Measurements from ENCODE around the gene KRT75.
"Not testable (repeated sequence)": the region's sequence is repeated elsewhere in the genome, so short reads cannot be mapped to it uniquely, and the experiment has no call there.

KRT75 gene

GRCh38 chr12:52447196-52447595 lies 13.0 kb upstream of the KRT75 start:
- H3K9me3 ChIP-seq (ENCODE audit: low read length); H3K4me3 ChIP-seq (ENCODE audit: low read length); H3K4me1 ChIP-seq (ENCODE audit: insufficient read depth, low read length); H3K27me3 ChIP-seq (ENCODE audit: insufficient read depth, low read length); H3K36me3 ChIP-seq (ENCODE audit: insufficient read depth, low read length); H2AFZ ChIP-seq (ENCODE audit: low read depth, low read length): not testable (repeated sequence)

GRCh38 chr12:52446367-52447045 lies 12.3 kb upstream of the KRT75 start:
- H3K27me3 ChIP-seq (ENCODE audit: insufficient read depth, low read length), result no peaks in the 10 kb centered on the region
- no peaks in the 10 kb centered on the region for H3K9me3 ChIP-seq (ENCODE audit: low read length)
- H3K4me1 ChIP-seq (ENCODE audit: insufficient read depth, low read length), result no peaks in the 10 kb centered on the region
- H3K4me3 ChIP-seq (ENCODE audit: low read length), result no peak overlapping the region
- H2AFZ ChIP-seq (ENCODE audit: low read depth, low read length), result no peak overlapping the region
- no peaks in the 10 kb centered on the region for H3K36me3 ChIP-seq (ENCODE audit: insufficient read depth, low read length)

- Histone ChIP-seq H3K4me1 (ENCODE audit: insufficient read depth, low read length) (no peaks in the 10 kb centered on the region), H3K36me3 (ENCODE audit: insufficient read depth, low read length) (no peaks in the 10 kb centered on the region), H2AFZ (ENCODE audit: low read depth, low read length) (no peak overlapping the region), H3K27me3 (ENCODE audit: insufficient read depth, low read length) (no peaks in the 10 kb centered on the region), H3K4me3 (ENCODE audit: low read length) (no peak overlapping the region), H3K9me3 (ENCODE audit: low read length) (no peaks in the 10 kb centered on the region)
These were observed 11.7 kb upstream of the KRT75 start for GRCh38 chr12:52445876-52446275.

GRCh38 chr12:52444647-52445595 lies 10.8 kb upstream of the KRT75 start:
- Histone ChIP-seq H3K27me3 (ENCODE audit: insufficient read depth, low read length) (no peaks in the 10 kb centered on the region), H3K4me1 (ENCODE audit: insufficient read depth, low read length) (no peaks in the 10 kb centered on the region), H3K36me3 (ENCODE audit: insufficient read depth, low read length) (no peaks in the 10 kb centered on the region), H2AFZ (ENCODE audit: low read depth, low read length) (no peak overlapping the region), H3K4me3 (ENCODE audit: low read length) (no peak overlapping the region), H3K9me3 (ENCODE audit: low read length) (no peaks in the 10 kb centered on the region)

- Histone ChIP-seq H3K36me3 (ENCODE audit: insufficient read depth, low read length) (no peaks in the 10 kb centered on the region), H3K4me3 (ENCODE audit: low read length) (no peak overlapping the region), H3K27me3 (ENCODE audit: insufficient read depth, low read length) (no peaks in the 10 kb centered on the region), H3K4me1 (ENCODE audit: insufficient read depth, low read length) (no peaks in the 10 kb centered on the region), H3K9me3 (ENCODE audit: low read length) (no peaks in the 10 kb centered on the region), H2AFZ (ENCODE audit: low read depth, low read length) (no peak overlapping the region)
These were observed 9.8 kb upstream of the KRT75 start for GRCh38 chr12:52443966-52444365.

- H3K27me3 ChIP-seq (ENCODE audit: insufficient read depth, low read length), result no peaks in the 10 kb centered on the region
- no peaks in the 10 kb centered on the region for H3K36me3 ChIP-seq (ENCODE audit: insufficient read depth, low read length)
- H3K4me3 ChIP-seq (ENCODE audit: low read length), result no peak overlapping the region
- H3K4me1 ChIP-seq (ENCODE audit: insufficient read depth, low read length), result no peaks in the 10 kb centered on the region
- H3K9me3 ChIP-seq (ENCODE audit: low read length), result no peaks in the 10 kb centered on the region
- H2AFZ ChIP-seq (ENCODE audit: low read depth, low read length), result no peak overlapping the region
These were observed 8.5 kb upstream of the KRT75 start for GRCh38 chr12:52442600-52443061.

- Histone ChIP-seq H2AFZ (ENCODE audit: low read depth, low read length) (no peak overlapping the region), H3K4me3 (ENCODE audit: low read length) (no peak overlapping the region), H3K4me1 (ENCODE audit: insufficient read depth, low read length) (no peaks in the 10 kb centered on the region), H3K36me3 (ENCODE audit: insufficient read depth, low read length) (no peaks in the 10 kb centered on the region), H3K27me3 (ENCODE audit: insufficient read depth, low read length) (no peaks in the 10 kb centered on the region), H3K9me3 (ENCODE audit: low read length) (no peaks in the 10 kb centered on the region)
These were observed 7.2 kb upstream of the KRT75 start for GRCh38 chr12:52441320-52441911.

GRCh38 chr12:52440821-52441319 lies 6.7 kb upstream of the KRT75 start:
- H3K4me1 ChIP-seq (ENCODE audit: insufficient read depth, low read length), result no peaks in the 10 kb centered on the region
- H3K36me3 ChIP-seq (ENCODE audit: insufficient read depth, low read length), result no peaks in the 10 kb centered on the region
- no peak overlapping the region for H3K4me3 ChIP-seq (ENCODE audit: low read length)
- H3K27me3 ChIP-seq (ENCODE audit: insufficient read depth, low read length), result no peaks in the 10 kb centered on the region
- H3K9me3 ChIP-seq (ENCODE audit: low read length), result no peaks in the 10 kb centered on the region
- H2AFZ ChIP-seq (ENCODE audit: low read depth, low read length), result no peak overlapping the region

GRCh38 chr12:52439845-52440244 lies 5.7 kb upstream of the KRT75 start:
- no peaks in the 10 kb centered on the region for H3K4me1 ChIP-seq (ENCODE audit: insufficient read depth, low read length)
- no peak overlapping the region for H2AFZ ChIP-seq (ENCODE audit: low read depth, low read length)
- no peak overlapping the region for H3K4me3 ChIP-seq (ENCODE audit: low read length)
- H3K9me3 ChIP-seq (ENCODE audit: low read length), result no peaks in the 10 kb centered on the region
- H3K27me3 ChIP-seq (ENCODE audit: insufficient read depth, low read length), result no peaks in the 10 kb centered on the region
- no peaks in the 10 kb centered on the region for H3K36me3 ChIP-seq (ENCODE audit: insufficient read depth, low read length)

GRCh38 chr12:52439420-52439819 lies 5.2 kb upstream of the KRT75 start:
- Histone ChIP-seq H2AFZ (ENCODE audit: low read depth, low read length) (no peak overlapping the region), H3K4me3 (ENCODE audit: low read length) (no peak overlapping the region), H3K9me3 (ENCODE audit: low read length) (no peaks in the 10 kb centered on the region), H3K27me3 (ENCODE audit: insufficient read depth, low read length) (no peaks in the 10 kb centered on the region), H3K36me3 (ENCODE audit: insufficient read depth, low read length) (no peaks in the 10 kb centered on the region), H3K4me1 (ENCODE audit: insufficient read depth, low read length) (no peaks in the 10 kb centered on the region)

GRCh38 chr12:52438305-52439301 lies 4.4 kb upstream of the KRT75 start:
- no peaks in the 10 kb centered on the region for H3K36me3 ChIP-seq (ENCODE audit: insufficient read depth, low read length)
- no peaks in the 10 kb centered on the region for H3K9me3 ChIP-seq (ENCODE audit: low read length)
- no peak overlapping the region for H3K4me3 ChIP-seq (ENCODE audit: low read length)
- no peak overlapping the region for H2AFZ ChIP-seq (ENCODE audit: low read depth, low read length)
- no peaks in the 10 kb centered on the region for H3K4me1 ChIP-seq (ENCODE audit: insufficient read depth, low read length)
- no peaks in the 10 kb centered on the region for H3K27me3 ChIP-seq (ENCODE audit: insufficient read depth, low read length)

GRCh38 chr12:52437508-52437907 lies 3.3 kb upstream of the KRT75 start:
- no peak overlapping the region for H2AFZ ChIP-seq (ENCODE audit: low read depth, low read length)
- H3K9me3 ChIP-seq (ENCODE audit: low read length), result no peaks in the 10 kb centered on the region
- H3K36me3 ChIP-seq (ENCODE audit: insufficient read depth, low read length), result no peaks in the 10 kb centered on the region
- no peak overlapping the region for H3K4me3 ChIP-seq (ENCODE audit: low read length)
- no peaks in the 10 kb centered on the region for H3K27me3 ChIP-seq (ENCODE audit: insufficient read depth, low read length)
- H3K4me1 ChIP-seq (ENCODE audit: insufficient read depth, low read length), result no peaks in the 10 kb centered on the region

All from neuron (in vitro differentiated cells).